Colonic mucosa (tissue), 4 donors: ENCODE data around the gene SLC13A4. TPM values are rescaled to one million over a fixed set of nuclear protein-coding genes. Genes with fewer than 3 reads are reported as not detected.
"Not testable (repeated sequence)": the region's sequence is repeated elsewhere in the genome, so short reads cannot be mapped to it uniquely, and the experiment has no call there.

Experiments
- DNase-seq: peaks from one replicate; pipeline ENCODE4 v3.0.0-alpha.2; 2020
- H3K27ac ChIP-seq: fragments of 200-600 bp; one replicate; pipeline ENCODE4 v1.8.0; 2021
- H3K27me3 ChIP-seq: fragments of 200-600 bp; one replicate; pipeline ENCODE4 v1.8.0; 2021
- H3K36me3 ChIP-seq: fragments of 200-600 bp; one replicate; pipeline ENCODE4 v1.8.0; 2021
- H3K4me1 ChIP-seq: fragments of 200-600 bp; one replicate; pipeline ENCODE4 v1.8.0; 2021; ENCODE audit warnings: mild to moderate bottlenecking
- H3K4me3 ChIP-seq: fragments of 200-600 bp; one replicate; pipeline ENCODE4 v1.8.0; 2021
- H3K9ac ChIP-seq, 2 donors: one replicate each; pipeline ENCODE4 v1.7.0; 2013; ENCODE audit warnings: control low read depth in 2 of 2, low read depth in 2 of 2, low read length in 2 of 2
- H3K9me3 ChIP-seq: fragments of 200-600 bp; one replicate; pipeline ENCODE4 v1.8.0; 2021
- CTCF ChIP-seq: fragments of 200-600 bp; IDR thresholded peaks from one replicate; pipeline ENCODE4 v1.8.0; 2022; ENCODE audit warnings: antibody characterized with exemption, mild to moderate bottlenecking
- intact Hi-C: fragments of 100-400 bp; cut with DNase I; formaldehyde crosslinking; loops from one replicate; pipeline ENCODE4 v1.14.1; 2022
- total RNA-seq, 2 donors: library from RNA; stranded (reverse); fragmentation: NEBNext Ultra II Directional in 1 of 2; extraction: Animal tissue kit (Norgen Biotek cat#: 25700) in 1 of 2; gene quantifications; one replicate each; pipeline ENCODE4 v1.2.1, GENCODE V29; 2021
- donor health status: healthy.
- donor health status: DM: no; HTN: no; CAD: no.
- donor health status: DM: no; HTN: no; CAD: no.

Gene SLC13A4
- total RNA-seq, 2 donors from 2014 or later: not detected

- Histone ChIP-seq H3K9me3 (no peaks in the 10 kb centered on the region), H3K27me3 (no peaks in the 10 kb centered on the region), H3K9ac (no peak overlapping the region), H3K4me1 (no peaks in the 10 kb centered on the region), H3K27ac (no peak overlapping the region), H3K36me3 (no peaks in the 10 kb centered on the region), H3K4me3 (no peak overlapping the region)
- TF ChIP-seq CTCF: no peak
- intact Hi-C loops: no loop called here
- no peak for DNase-seq
These were observed 23.9 kb downstream of the SLC13A4 start for GRCh38 chr7:135704074-135704473.

- Histone ChIP-seq H3K36me3 (no peaks in the 10 kb centered on the region), H3K4me1 (no peaks in the 10 kb centered on the region), H3K4me3 (no peak overlapping the region), H3K27me3 (no peaks in the 10 kb centered on the region), H3K9me3 (no peaks in the 10 kb centered on the region), H3K9ac (no peak overlapping the region), H3K27ac (no peak overlapping the region)
- intact Hi-C loops: no loop called here
- TF ChIP-seq CTCF: no peak
- no peak for DNase-seq
These were observed 30.5 kb downstream of the SLC13A4 start for GRCh38 chr7:135697276-135698049.

GRCh38 chr7:135693558-135693957 is 34.4 kb downstream of the SLC13A4 start:
- no peak for TF ChIP-seq CTCF
- H3K9ac ChIP-seq: no peak overlapping the region
- no peaks in the 10 kb centered on the region for H3K9me3 ChIP-seq
- intact Hi-C loops: no loop called here
- no peaks in the 10 kb centered on the region for H3K4me1 ChIP-seq
- H3K36me3 ChIP-seq: no peaks in the 10 kb centered on the region
- H3K4me3 ChIP-seq: no peak overlapping the region
- H3K27ac ChIP-seq: no peak overlapping the region
- no peaks in the 10 kb centered on the region for H3K27me3 ChIP-seq
- DNase-seq: no peak

- H3K9me3 ChIP-seq, H3K36me3 ChIP-seq, H3K4me1 ChIP-seq, H3K9ac ChIP-seq, intact Hi-C loops, H3K27ac ChIP-seq, H3K27me3 ChIP-seq, DNase-seq, H3K4me3 ChIP-seq: not testable (repeated sequence)
These were observed 35.4 kb downstream of the SLC13A4 start for GRCh38 chr7:135692606-135693005.

GRCh38 chr7:135692055-135692454 is 35.9 kb downstream of the SLC13A4 start:
- no peaks in the 10 kb centered on the region for H3K4me1 ChIP-seq
- no peaks in the 10 kb centered on the region for H3K9me3 ChIP-seq
- no peaks in the 10 kb centered on the region for H3K36me3 ChIP-seq
- H3K4me3 ChIP-seq: no peak overlapping the region
- no peak overlapping the region for H3K9ac ChIP-seq
- H3K27ac ChIP-seq: no peak overlapping the region
- intact Hi-C loops: no loop called here
- H3K27me3 ChIP-seq: no peaks in the 10 kb centered on the region
- DNase-seq: no peak
- TF ChIP-seq CTCF: no peak

GRCh38 chr7:135690566-135690965 is 37.4 kb downstream of the SLC13A4 start:
- Histone ChIP-seq H3K27me3 (no peaks in the 10 kb centered on the region), H3K36me3 (no peaks in the 10 kb centered on the region), H3K4me1 (no peaks in the 10 kb centered on the region), H3K9me3 (no peaks in the 10 kb centered on the region), H3K4me3 (no peak overlapping the region), H3K27ac (no peak overlapping the region), H3K9ac (no peak overlapping the region)
- intact Hi-C loops: no loop called here
- TF ChIP-seq CTCF: no peak
- no peak for DNase-seq
